Muscle of arm (tissue), 12 donors: ENCODE results near the gene AWAT1. TPM values are rescaled to one million over a fixed set of nuclear protein-coding genes. Genes with fewer than 3 reads are reported as not detected.
"Not testable (repeated sequence)": the region's sequence is repeated elsewhere in the genome, so short reads cannot be mapped to it uniquely, and the experiment has no call there.

Source experiments
- DNase-seq: peaks from one replicate; pipeline ENCODE4 v3.0.0-alpha.2; 2013
- polyA plus RNA-seq, 12 donors: library from polyadenylated mRNA; unstranded; fragments of 120-200 nt; gene quantifications; one replicate each; pipeline ENCODE4 v1.2.1, GENCODE V29; 2013; ENCODE audit not compliant: insufficient read length in 12 of 12

AWAT1 gene
- polyA plus RNA-seq, 12 donors = not detected

DNA sequence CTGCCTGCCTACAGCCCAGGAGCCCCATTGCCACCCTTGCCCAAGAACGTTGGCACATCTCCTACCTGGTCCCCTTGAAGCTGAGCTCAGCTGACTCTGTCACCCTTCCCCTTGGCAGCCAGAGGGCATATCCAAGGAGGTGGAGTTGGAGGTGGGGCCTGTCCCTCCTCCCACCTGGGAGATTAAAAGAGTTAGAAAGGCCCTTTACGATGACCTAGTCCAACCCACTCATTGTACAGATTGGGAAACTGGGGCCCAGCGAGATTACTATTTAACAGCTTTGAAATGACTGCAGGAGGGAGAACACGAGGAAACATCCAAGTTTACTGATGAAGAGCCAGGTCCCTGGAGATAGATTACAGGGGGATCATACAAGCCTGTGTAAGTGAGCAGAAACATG is 25.6 kb downstream of the AWAT1 start, which contains the start of gene P2RY4:
Gene P2RY4, minus strand, starts transcription at position 101 of the 400 bp plus-strand sequence. CDS start 580 bp downstream, outside the sequence.
- DNase-seq = no peak

DNA sequence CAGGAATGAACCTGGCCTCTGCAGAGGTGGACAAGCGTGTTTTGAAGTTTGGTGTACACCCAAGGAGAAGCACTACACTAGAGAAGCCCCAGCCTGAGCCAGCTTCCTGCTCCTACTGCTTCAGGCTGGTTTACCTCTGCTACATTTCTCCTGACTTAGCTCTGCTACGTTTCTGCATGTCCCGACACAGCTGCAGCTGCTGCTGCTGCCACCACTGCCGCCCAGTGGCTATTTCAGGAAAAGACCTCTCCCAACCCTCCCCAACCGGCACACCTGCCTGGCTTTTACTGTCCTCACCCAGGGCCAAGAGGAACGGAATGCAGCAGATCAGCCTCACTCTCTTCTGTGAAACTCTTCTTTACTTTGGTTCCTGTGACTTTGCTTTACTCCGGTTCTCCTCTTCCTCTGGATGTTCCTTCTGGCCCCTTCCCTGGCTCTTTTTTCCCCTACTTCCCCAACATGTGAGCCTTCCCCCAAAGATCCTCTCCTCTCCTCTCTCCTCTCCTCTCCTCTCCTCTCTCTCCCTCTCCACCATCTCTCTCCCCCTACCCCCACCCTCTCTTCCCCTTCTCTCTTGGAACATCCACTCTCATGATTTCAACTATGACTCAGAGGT is 28.6 kb downstream of the AWAT1 start:
- no peak for DNase-seq

DNA sequence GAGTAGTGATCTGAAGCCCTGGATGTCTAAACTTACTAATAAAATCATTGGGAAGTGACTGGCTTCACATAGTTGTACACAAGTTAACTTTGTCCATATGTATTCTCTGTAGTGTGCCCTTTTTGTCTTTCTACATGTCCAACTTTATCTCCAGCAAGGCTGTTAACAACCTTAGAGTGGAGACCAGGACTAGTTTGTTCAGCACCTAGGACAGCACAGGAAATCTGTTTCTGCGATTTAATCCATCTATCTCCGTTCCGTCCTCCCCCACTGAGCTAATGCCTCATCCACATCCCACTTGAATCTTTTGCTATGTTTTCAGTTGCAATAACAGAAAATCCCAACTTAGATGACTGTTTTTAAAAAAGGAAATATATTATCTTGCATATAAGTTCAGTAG is 30.3 kb downstream of the AWAT1 start:
- no peak for DNase-seq

DNA sequence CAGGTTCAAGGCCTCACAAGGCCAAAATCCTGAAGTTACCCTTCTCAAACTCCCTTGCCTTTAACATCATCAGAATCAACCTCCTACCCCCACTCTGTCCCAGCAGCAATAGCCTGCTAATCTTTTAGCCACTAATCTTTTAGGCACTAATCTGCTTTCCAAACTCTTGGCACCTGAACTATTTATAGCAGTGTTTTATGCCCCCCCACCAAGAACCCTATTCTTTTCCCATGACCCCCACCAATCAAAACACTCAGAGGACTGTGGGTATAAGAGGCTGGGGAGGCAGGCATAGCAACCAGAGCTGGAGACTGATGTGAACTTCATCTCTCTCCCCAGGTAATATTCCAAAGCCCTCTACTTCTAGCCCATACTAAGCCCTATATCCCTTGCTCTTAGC is 33.6 kb downstream of the AWAT1 start, which contains the start of gene ARR3:
Gene ARR3, plus strand, starts transcription at position 301 of the 400 bp plus-strand sequence. CDS start 1,052 bp downstream, outside the sequence.
- DNase-seq = no peak

DNA sequence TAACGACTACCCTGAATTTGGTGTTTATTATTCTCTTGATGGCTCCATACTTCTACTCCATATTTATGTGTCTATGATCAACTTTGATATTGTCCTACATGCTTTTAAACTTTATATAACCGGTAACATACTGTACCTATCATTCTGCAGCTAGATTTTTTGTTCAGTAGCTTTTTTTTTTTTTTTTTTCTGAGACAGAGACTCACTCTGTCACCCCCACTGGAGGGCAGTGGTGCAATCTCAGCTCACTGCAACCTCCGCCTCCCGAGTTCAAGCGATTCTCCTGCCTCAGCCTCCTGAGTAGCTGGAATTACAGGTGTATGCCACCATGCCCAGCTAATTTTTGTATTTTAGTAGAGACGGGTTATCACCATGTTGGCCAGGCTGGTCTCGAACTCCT is 39.6 kb downstream of the AWAT1 start:
- not testable (repeated sequence) for DNase-seq

DNA sequence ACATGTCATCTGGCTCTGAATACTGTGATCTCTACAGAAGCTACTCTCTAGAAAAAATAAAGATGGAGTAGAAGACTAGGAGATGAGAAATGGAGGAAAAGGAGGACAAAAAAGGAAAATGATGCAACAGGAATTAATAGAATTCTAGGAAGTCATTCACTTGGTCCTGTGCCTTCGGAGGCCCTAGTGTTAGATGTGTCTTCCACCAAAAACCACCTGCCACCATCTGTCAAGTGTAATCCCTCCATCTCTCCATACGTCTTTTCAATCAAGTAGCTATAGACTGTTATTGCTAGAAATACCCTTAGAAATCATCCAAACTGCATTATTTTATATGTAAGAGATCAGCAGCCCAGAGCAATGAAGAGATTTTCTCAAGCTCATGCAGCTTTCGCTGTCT is 44.6 kb downstream of the AWAT1 start:
- DNase-seq = no peak

DNA sequence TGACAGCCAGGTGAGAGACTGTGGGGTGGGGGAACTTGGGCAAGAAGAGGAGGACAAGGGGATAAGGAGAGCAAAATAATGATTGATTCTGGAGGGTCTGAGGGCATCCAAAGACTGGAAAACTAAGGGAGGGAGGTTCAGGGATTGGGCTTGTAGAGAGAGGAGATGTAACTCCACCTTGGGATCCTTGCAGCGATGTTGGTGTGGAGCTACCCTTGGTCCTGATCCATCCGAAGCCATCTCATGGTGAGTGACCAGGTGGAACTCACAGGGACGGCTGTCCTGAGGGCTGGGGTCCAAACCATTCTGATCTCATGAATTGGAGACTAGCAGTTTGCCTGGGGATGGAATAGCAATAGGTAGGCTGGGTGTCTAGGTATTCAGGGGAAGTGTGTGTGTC is 46.1 kb downstream of the AWAT1 start:
- DNase-seq = no peak

DNA sequence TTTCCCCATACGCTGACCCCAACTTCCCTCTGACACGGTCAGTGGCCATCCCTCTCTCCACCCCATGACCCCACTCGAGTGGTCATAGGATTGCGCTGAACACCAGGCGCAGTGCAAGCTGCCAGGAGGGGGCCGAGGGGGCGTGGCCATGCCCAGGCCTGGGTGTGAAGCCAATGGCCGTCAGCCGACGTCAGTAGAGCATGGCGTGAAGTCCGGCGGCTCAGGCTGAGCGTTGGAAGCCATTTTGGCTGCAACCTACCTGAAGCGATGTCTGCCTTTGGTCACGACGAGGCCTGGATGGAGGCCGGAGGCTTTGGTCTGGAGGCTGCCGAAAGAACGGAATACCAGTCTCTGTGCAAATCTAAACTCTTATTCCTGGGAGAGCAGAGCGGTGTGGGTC is 47.5 kb downstream of the AWAT1 start, which contains the start of gene RAB41:
Gene RAB41, plus strand, starts transcription at position 222 of the 400 bp plus-strand sequence. Its CDS starts 46 bp downstream, at position 268.
- no peak for DNase-seq

DNA sequence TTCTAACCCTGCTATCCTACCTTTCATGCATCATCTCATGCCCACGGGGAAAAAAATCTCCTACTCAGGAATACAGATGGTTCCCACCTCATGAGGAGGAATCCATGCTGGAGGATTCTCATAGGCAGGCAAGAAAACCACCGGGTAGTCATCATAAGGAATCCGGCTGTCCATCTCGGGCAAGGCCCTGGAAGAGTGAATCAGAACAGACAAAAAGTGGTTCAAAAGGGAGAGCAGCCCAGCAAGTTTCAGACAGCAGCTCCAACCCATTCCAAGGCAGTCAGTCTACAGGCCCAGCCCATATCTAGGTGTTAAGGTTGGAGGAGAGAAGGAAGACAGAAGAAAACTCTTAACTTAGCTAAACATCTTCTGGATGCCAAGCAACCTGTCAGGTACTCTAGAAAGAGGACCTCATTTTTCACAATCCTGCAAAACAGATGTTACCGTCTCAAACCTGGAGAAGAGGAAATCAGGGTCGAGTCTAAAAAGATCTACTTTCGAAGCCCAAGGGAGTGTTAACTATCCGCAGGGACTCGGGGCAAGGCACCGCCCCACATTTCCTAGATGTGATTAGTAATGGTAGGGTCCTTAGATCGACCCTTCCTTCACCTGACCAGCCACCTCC is 54.8 kb downstream of the AWAT1 start:
- DNase-seq = no peak

Other genes starting within 250 kb of the AWAT1 start
- under 1 TPM in 1 of 12 donors, not detected in 11; 0.25 TPM for gene AWAT2, start 184.7 kb upstream of the AWAT1 start, polyA plus RNA-seq
- under 1 TPM in 1 of 12 donors, not detected in 11; 0.13 TPM for gene OTUD6A, start 172.2 kb upstream of the AWAT1 start, polyA plus RNA-seq
- gene IGBP1, start 101.2 kb upstream of the AWAT1 start, polyA plus RNA-seq = 100 to 1,000 TPM in 9 of 12 donors, 10 to 100 TPM in 2, not detected in 1; 76.2 to 140 (median 123) TPM
- gene DGAT2L6, start 57.2 kb upstream of the AWAT1 start, polyA plus RNA-seq = not detected
- gene P2RY4, start 25.5 kb downstream of the AWAT1 start, polyA plus RNA-seq = under 1 TPM in 8 of 12 donors, not detected in 4; 0.12 to 0.41 (median 0.17) TPM
- 1 to 10 TPM in 2 of 12 donors, under 1 TPM in 8, not detected in 2; 0.11 to 1.4 (median 0.32) TPM for gene ARR3, start 33.7 kb downstream of the AWAT1 start, polyA plus RNA-seq
- under 1 TPM in 10 of 12 donors, not detected in 2; 0.27 to 0.84 (median 0.48) TPM for gene RAB41, start 47.5 kb downstream of the AWAT1 start, polyA plus RNA-seq
- 10 to 100 TPM in 11 of 12 donors, not detected in 1; 26.5 to 46.1 (median 39.5) TPM for gene PDZD11, start 55.3 kb downstream of the AWAT1 start, polyA plus RNA-seq
- 10 to 100 TPM in 2 of 12 donors, 1 to 10 TPM in 9, not detected in 1; 4.8 to 11.8 (median 7.9) TPM for gene KIF4A, start 55.4 kb downstream of the AWAT1 start, polyA plus RNA-seq
- under 1 TPM in 10 of 12 donors, not detected in 2; 0.25 to 0.73 (median 0.55) TPM for gene GDPD2, start 188.7 kb downstream of the AWAT1 start, polyA plus RNA-seq
- gene DLG3, start 210.2 kb downstream of the AWAT1 start, polyA plus RNA-seq = 10 to 100 TPM in 3 of 12 donors, 1 to 10 TPM in 8, not detected in 1; 4.2 to 31.8 (median 7.3) TPM